Mesothelial cell of epicardium (in vitro differentiated cells): ENCODE measurements around the gene SHB. TPM values are rescaled to one million over a fixed set of nuclear protein-coding genes. Genes with fewer than 3 reads are reported as not detected.

Experiments used
- DNase-seq, 2 experiments: peaks; one replicate each; pipeline ENCODE4 v3.0.0; 2021; ENCODE audit warnings: low spot score in 2 of 2; ENCODE audit not compliant: unreplicated experiment in 2 of 2
- H3K27ac Mint-ChIP-seq: 2 replicates; pipeline ENCODE4 v1.8.0; 2021; ENCODE audit warnings: mixed read lengths
- H3K27me3 Mint-ChIP-seq: 2 replicates; pipeline ENCODE4 v1.8.0; 2021; ENCODE audit warnings: low read depth, mixed read lengths
- H3K36me3 Mint-ChIP-seq: 2 replicates; pipeline ENCODE4 v1.8.0; 2021; ENCODE audit warnings: mixed read lengths
- H3K4me1 Mint-ChIP-seq: 2 replicates; pipeline ENCODE4 v1.8.0; 2021; ENCODE audit warnings: mixed read lengths
- H3K4me3 Mint-ChIP-seq: 2 replicates; pipeline ENCODE4 v1.8.0; 2021; ENCODE audit warnings: mild to moderate bottlenecking, moderate library complexity, mixed read lengths
- H3K9me3 Mint-ChIP-seq: 2 replicates; pipeline ENCODE4 v1.8.0; 2021; ENCODE audit warnings: mixed read lengths
- total RNA-seq: library from RNA; stranded (reverse); gene quantifications from 3 replicates; pipeline ENCODE4 v1.2.1, GENCODE V29; 2021
- TF ChIP-seq, protein P1 (sequence below): fragments of 200-600 bp; sonication (generic); IDR thresholded peaks from one replicate; pipeline ENCODE4 v1.5.0; 2021; ENCODE audit warnings: antibody characterized with exemption; ENCODE audit not compliant: unreplicated experiment

The SHB gene
- total RNA-seq, 1 donor from 2014 or later: 35.5 TPM

DNA sequence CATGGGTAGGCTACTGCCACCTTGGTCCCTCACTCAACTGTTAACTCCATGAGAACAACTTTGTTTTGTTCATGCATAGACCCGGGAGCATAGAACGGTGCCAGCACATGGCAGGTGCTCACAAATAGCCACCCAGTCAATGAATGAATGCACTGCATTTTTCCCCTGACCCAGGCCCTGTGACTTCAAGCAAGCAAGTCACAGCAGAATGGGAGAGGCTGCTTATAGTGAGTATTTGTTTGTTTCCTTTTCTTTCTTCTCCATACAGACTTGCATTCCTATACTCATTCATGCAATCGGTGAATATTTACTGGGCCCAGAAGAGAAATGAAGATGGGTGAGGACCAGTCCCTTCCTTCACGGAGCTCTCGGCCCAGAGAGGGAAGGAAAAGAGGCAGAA is 62.0 kb downstream of the SHB start:
- no peaks in the 10 kb centered on the region for H3K27me3 Mint-ChIP-seq
- peaks cover 14% of the 10 kb centered on the region for H3K4me1 Mint-ChIP-seq
- TF ChIP-seq, protein P1, sequence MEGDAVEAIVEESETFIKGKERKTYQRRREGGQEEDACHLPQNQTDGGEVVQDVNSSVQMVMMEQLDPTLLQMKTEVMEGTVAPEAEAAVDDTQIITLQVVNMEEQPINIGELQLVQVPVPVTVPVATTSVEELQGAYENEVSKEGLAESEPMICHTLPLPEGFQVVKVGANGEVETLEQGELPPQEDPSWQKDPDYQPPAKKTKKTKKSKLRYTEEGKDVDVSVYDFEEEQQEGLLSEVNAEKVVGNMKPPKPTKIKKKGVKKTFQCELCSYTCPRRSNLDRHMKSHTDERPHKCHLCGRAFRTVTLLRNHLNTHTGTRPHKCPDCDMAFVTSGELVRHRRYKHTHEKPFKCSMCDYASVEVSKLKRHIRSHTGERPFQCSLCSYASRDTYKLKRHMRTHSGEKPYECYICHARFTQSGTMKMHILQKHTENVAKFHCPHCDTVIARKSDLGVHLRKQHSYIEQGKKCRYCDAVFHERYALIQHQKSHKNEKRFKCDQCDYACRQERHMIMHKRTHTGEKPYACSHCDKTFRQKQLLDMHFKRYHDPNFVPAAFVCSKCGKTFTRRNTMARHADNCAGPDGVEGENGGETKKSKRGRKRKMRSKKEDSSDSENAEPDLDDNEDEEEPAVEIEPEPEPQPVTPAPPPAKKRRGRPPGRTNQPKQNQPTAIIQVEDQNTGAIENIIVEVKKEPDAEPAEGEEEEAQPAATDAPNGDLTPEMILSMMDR: no peak
- peak overlapping the region; percentile 72 for H3K27ac Mint-ChIP-seq
- no peak overlapping the region for H3K4me3 Mint-ChIP-seq
- no peaks in the 10 kb centered on the region for H3K9me3 Mint-ChIP-seq
- DNase-seq: no peak
- H3K36me3 Mint-ChIP-seq: no peaks in the 10 kb centered on the region

- Mint-ChIP-seq H3K9me3 (no peaks in the 10 kb centered on the region), H3K4me1 (peaks cover 14% of the 10 kb centered on the region), H3K27me3 (no peaks in the 10 kb centered on the region), H3K27ac (no peak overlapping the region), H3K4me3 (no peak overlapping the region), H3K36me3 (no peaks in the 10 kb centered on the region)
- DNase-seq: no peak
- TF ChIP-seq, protein P1: no peak
These were observed 62.9 kb downstream of the SHB start for GRCh38 chr9:38006163-38006562.

DNA sequence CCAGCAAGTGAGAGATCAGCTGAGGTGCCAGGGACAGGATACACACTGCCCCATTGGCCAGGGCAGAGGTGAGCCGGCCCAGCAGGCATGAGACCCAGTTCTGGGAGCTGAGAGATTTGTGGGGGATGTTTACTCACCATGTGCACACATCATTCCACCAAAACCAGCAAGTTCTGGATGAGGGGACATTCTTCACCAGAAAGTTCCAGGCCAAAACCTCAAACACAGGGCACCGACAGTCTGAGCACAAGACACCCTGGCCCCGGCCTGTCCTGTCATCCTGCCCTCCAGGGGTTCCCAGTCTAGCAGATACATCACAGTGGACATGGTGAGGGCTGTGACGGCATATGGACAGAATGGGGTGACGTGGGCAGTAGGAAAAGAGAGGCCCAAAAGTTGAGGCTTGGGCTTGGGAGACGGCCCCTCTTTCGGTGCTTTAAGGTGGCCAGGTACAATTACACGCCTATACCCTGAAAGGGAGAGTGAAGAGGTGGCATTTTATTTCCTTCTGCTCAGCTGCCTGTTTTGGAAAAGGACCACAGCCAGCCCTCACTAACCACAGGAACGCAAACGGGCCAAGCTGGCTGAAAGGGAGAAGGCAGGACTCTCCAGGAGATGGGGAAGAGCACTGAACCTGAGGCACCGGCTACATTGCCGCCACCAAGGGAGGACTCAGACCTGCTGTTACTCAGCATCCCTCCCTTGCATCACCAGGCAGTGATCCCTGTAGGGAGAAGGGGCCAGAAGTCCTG is 64.0 kb downstream of the SHB start:
- Mint-ChIP-seq H3K4me1 (peaks cover 14% of the 10 kb centered on the region), H3K4me3 (no peak overlapping the region), H3K36me3 (no peaks in the 10 kb centered on the region), H3K27ac (no peak overlapping the region), H3K27me3 (no peaks in the 10 kb centered on the region), H3K9me3 (no peaks in the 10 kb centered on the region)
- TF ChIP-seq, protein P1: no peak
- no peak for DNase-seq

DNA sequence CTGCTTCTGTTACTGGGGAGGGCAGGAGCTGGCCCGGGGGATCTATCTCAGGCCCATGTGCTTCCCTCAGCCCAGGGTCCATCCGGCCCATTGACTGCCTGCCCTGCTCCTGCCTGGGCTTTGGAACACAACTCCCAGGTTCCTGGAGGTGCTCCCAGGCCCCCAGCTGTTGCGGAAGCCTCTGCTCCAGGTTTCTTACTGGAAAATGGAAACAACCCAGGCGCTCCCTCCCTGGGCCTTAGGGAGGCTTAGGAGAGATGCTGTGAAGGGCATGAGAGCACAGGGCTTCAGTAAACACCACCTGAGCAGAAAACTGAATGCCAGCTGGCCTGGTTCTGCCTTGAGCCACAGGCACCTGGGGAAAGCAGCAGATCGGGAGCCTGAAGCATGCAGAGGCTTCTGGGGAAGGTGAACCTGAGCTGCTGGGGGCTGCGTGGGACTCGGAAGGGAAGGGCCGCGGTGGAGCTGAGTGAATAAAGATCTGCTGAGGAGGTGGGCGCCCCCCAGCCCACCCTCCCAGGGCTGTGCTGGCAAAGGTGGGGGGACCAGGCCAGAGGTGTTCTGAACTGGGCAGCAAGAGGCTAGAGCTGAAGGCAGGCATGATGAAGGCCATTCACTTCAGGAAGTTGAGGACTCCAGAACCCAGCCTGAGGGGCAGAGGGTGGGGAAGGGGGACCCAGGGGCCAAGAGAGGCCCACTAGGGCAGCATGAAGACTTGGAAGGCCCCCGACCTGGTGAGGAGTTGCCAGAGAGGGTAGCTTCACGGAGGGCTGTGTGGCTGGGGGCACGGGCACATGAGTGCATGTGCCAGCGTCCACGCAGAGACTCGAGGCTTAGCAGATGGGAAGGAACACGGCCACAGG is 64.8 kb downstream of the SHB start:
- Mint-ChIP-seq H3K36me3 (no peaks in the 10 kb centered on the region), H3K4me3 (no peak overlapping the region), H3K4me1 (peaks cover 15% of the 10 kb centered on the region), H3K27ac (no peak overlapping the region), H3K9me3 (no peaks in the 10 kb centered on the region), H3K27me3 (no peaks in the 10 kb centered on the region)
- DNase-seq: no peak
- TF ChIP-seq, protein P1: no peak

DNA sequence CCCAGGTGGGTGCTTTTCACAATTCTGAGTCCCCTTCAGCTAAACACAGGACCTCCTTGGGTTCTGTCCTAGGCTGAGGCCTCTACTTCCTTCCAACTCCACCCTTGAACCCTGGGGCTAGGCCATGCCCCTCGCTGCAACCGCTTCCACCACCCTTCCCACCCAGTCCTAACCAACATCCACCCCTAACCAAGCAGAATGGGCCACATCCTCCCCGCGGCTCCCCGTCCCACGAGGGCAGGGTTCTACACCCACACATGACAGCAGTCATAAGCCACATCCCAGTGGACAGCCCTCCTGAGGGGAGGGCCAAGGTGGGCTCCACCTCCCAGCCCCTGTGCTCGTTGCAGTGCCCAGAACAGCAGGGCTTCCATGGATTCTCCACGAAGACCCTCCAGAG is 65.8 kb downstream of the SHB start:
- H3K4me3 Mint-ChIP-seq: no peak overlapping the region
- TF ChIP-seq, protein P1: no peak
- DNase-seq: no peak
- H3K36me3 Mint-ChIP-seq: no peaks in the 10 kb centered on the region
- H3K4me1 Mint-ChIP-seq: peaks cover 13% of the 10 kb centered on the region
- no peaks in the 10 kb centered on the region for H3K9me3 Mint-ChIP-seq
- no peaks in the 10 kb centered on the region for H3K27me3 Mint-ChIP-seq
- peak overlapping the region; percentile 51 for H3K27ac Mint-ChIP-seq
